K562 (cell line): ENCODE data around the gene ADARB2. TPM values are rescaled to one million over a fixed set of nuclear protein-coding genes. Genes with fewer than 3 reads are reported as not detected.

ENCODE experiments used
- CBX3 ChIP-seq, 2 experiments: IDR thresholded peaks; 1 replicate in 1 of 2; 2 replicates in 1 of 2; pipeline ENCODE4 v1.6.1; 2012; ENCODE audit warnings: inconsistent platforms in 2 of 2, low read length in 2 of 2, borderline replicate concordance in 1 of 2, control low read depth in 1 of 2
- ETV1 ChIP-seq: fragments of 450-650 bp; conservative IDR thresholded peaks from 2 replicates; pipeline ENCODE4 v1.6.1; 2016; ENCODE audit warnings: missing genetic modification characterization, control low read depth, low read depth, missing compliant biosample characterization
- FOXA3 ChIP-seq, 2 experiments: fragments of 450-650 bp in 1 of 2; sonication (generic) in 1 of 2; formaldehyde crosslinking; IDR thresholded peaks in 1 of 2; conservative IDR thresholded peaks in 1 of 2; 2 replicates each; pipeline versions ENCODE4 v1.4.0 to v1.8.0; 2020 to 2022; ENCODE audit warnings: mild to moderate bottlenecking in 2 of 2, missing genetic modification reagents in 1 of 2
- MAX ChIP-seq: sonication (generic); formaldehyde crosslinking; IDR thresholded peaks from 2 replicates; pipeline ENCODE4 v1.9.0; 2022; ENCODE audit warnings: mild to moderate bottlenecking, missing genetic modification reagents
- RUNX1 ChIP-seq: sonication (generic); IDR thresholded peaks from 2 replicates; pipeline ENCODE4 v1.6.1; 2016; ENCODE audit warnings: antibody characterized with exemption, low read depth
- ZNF431 ChIP-seq: sonication (generic); formaldehyde crosslinking; IDR thresholded peaks from 2 replicates; pipeline ENCODE4 v1.8.0; 2022; ENCODE audit warnings: mild to moderate bottlenecking, missing genetic modification reagents
- polyA plus RNA-seq, 8 experiments: library from polyadenylated mRNA; depleted of rRNA in 4 of 8; stranded (reverse) in 5 of 8; unstranded in 3 of 8; fragments of >200 nt; fragmentation: Nextera tagmentation in 2 of 8; fragmentation: Illumina TruSeq in 1 of 8; extraction: Ambion mirVana in 2 of 8; extraction: Trizol in 1 of 8; gene quantifications; 2 replicates each; pipeline versions ENCODE4 v1.2.1 to v1.2.3, GENCODE V29; 2011 to 2014; ENCODE audit warnings: inconsistent platforms in 1 of 8, missing spikeins in 1 of 8
- total RNA-seq, 7 experiments: library from RNA; depleted of rRNA in 6 of 7; stranded (reverse); fragments of >200 nt in 6 of 7; fragmentation: Illumina TruSeq in 2 of 7; extraction: Trizol in 2 of 7; gene quantifications; 2 replicates each; pipeline versions ENCODE4 v1.2.1 to v1.2.3, GENCODE V29; 2011 to 2021; ENCODE audit warnings: low replicate concordance in 1 of 7
- TF ChIP-seq, protein P1 (sequence below): fragments of 250-450 bp; sonication (Bioruptor Pico); IDR thresholded peaks from 2 replicates; pipeline ENCODE4 v1.4.0; 2020; ENCODE audit warnings: borderline replicate concordance

Gene ADARB2
- total and polyA plus RNA-seq, 9 of the 15 experiments (the other 6 are each of a cell fraction or from before 2014, with no cell fraction given): not detected

DNA sequence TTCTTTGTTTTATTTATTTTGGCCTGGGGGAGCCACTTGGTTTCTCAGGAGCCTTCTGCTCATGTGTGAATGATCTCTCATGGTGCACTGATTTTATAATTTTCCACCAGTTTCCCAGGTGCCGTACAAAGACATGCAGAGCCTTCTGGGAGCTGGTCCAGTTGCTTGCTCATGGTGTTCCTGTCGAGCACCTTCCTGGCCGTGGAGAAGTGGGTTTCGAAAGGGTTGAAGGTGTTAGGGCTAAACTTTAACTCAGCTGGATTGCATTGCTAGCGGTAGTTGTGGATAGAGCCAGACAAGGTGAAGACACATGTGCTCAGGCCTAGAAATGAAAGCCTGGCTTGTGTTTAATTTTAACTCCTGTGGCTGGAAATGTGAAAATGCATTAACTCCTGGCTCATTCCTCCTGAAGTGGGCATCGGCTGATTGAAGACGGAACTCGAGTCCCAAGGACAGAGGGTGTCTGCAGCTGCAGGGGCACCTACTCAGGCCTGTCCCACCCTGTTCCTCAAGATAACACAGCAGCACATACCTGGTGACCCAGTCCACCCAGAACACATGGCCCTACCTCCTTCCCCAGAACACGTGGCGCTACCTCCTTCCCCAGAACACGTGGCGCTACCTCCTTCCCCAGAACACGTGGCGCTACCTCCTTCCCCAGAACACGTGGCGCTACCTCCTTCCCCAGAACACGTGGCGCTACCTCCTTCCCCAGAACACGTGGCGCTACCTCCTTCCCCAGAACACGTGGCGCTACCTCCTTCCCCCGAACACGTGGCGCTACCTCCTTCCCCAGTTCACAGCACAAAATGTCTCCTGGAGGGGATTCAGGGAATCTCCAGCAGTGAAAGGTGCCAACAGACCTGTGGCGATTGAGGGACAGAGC lies 547.9 kb downstream of the ADARB2 start (continued):
- TF ChIP-seq, protein P1, sequence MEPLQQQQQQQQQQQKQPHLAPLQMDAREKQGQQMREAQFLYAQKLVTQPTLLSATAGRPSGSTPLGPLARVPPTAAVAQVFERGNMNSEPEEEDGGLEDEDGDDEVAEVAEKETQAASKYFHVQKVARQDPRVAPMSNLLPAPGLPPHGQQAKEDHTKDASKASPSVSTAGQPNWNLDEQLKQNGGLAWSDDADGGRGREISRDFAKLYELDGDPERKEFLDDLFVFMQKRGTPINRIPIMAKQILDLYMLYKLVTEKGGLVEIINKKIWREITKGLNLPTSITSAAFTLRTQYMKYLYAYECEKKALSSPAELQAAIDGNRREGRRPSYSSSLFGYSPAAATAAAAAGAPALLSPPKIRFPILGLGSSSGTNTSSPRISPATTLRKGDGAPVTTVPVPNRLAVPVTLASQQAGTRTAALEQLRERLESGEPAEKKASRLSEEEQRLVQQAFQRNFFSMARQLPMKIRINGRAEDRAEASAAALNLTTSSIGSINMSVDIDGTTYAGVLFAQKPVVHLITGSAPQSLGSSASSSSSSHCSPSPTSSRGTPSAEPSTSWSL (CRISPR knock-in tag): no peak
- TF ChIP-seq ETV1 (tag): no peak
- peak; percentile 89 for TF ChIP-seq MAX (CRISPR knock-in tag)
- no peak for TF ChIP-seq RUNX1
- TF ChIP-seq CBX3 (IDR thresholded peaks at IDR 0.05; ENCODE audit: borderline replicate concordance in 1 of 2, low read length in 2 of 2): 0 out of 3 replicates have a peak, but pooled peaks of 1 of the 2 experiments have one; percentile 33
- peak in 1 of 2 experiments; percentile 22; a peak in 1 of 4 replicates for TF ChIP-seq FOXA3 (CRISPR knock-in tag; conservative IDR thresholded peaks at IDR 0.05 in 1 of 2, IDR thresholded peaks at IDR 0.05 in 1 of 2)
- peak; percentile 27; the same call in 1 of the 2 replicates for TF ChIP-seq ZNF431 (CRISPR knock-in tag)
- TF ChIP-seq, all 486 proteins: peak for 11
